ENCODE data around the gene IGIP.

Gene IGIP

DNA sequence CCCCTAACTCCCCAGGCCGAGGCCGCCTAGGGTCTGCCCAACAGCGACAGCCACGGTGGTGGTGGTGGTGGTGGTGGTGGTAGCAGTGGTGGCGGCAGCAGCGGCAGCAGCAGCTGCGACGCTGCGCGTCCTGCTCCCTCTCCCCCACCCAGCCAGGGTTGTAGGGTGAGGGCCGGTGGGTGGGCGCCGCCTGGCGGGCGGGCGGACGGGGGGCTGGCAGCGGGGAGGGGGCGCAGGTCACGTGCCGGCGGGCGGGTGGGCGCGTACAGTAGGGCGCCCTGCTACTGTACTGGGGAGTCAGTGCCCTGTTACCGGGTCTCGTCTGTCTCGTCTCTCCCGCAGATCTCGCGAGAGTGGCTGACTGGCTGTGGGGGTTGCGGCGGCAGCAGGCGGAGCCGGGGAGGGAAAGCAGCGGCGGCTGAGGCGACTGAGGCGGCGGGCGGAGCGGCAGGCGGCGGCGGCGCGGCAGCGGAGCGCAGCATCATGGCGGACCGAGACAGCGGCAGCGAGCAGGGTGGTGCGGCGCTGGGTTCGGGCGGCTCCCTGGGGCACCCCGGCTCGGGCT, 12.0 kb upstream of the IGIP start, which contains the start of gene PURA:
Gene PURA, plus strand, starts transcription at position 411 of the 565 bp plus-strand sequence. Its CDS starts 73 bp downstream, at position 484.
- peak; percentile 82; the same call in 1 of the 2 replicates for TF ChIP-seq SIN3A (IDR thresholded peaks at IDR 0.05; ENCODE audit: borderline replicate concordance, insufficient read depth, low read length)
- TF ChIP-seq TAF1 (IDR thresholded peaks at IDR 0.05; ENCODE audit: borderline replicate concordance, insufficient read depth, low read length): peak; percentile 55; the same call in 1 of the 2 replicates
- TF ChIP-seq FOXP2 (optimal IDR thresholded peaks at IDR 0.05; ENCODE audit: borderline replicate concordance, extremely low read depth, extremely low read length, insufficient read depth): no peak
- TF ChIP-seq POLR2AphosphoS5 (IDR thresholded peaks at IDR 0.05; ENCODE audit: low read depth, low read length): peak; percentile 79

DNA sequence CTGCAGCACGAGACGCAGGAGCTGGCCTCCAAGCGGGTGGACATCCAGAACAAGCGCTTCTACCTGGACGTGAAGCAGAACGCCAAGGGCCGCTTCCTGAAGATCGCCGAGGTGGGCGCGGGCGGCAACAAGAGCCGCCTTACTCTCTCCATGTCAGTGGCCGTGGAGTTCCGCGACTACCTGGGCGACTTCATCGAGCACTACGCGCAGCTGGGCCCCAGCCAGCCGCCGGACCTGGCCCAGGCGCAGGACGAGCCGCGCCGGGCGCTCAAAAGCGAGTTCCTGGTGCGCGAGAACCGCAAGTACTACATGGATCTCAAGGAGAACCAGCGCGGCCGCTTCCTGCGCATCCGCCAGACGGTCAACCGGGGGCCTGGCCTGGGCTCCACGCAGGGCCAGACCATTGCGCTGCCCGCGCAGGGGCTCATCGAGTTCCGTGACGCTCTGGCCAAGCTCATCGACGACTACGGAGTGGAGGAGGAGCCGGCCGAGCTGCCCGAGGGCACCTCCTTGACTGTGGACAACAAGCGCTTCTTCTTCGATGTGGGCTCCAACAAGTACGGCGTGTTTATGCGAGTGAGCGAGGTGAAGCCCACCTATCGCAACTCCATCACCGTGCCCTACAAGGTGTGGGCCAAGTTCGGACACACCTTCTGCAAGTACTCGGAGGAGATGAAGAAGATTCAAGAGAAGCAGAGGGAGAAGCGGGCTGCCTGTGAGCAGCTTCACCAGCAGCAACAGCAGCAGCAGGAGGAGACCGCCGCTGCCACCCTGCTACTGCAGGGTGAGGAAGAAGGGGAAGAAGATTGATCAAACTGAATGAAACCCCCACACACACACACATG, 11.2 kb upstream of the IGIP start:
- TF ChIP-seq, protein P1, sequence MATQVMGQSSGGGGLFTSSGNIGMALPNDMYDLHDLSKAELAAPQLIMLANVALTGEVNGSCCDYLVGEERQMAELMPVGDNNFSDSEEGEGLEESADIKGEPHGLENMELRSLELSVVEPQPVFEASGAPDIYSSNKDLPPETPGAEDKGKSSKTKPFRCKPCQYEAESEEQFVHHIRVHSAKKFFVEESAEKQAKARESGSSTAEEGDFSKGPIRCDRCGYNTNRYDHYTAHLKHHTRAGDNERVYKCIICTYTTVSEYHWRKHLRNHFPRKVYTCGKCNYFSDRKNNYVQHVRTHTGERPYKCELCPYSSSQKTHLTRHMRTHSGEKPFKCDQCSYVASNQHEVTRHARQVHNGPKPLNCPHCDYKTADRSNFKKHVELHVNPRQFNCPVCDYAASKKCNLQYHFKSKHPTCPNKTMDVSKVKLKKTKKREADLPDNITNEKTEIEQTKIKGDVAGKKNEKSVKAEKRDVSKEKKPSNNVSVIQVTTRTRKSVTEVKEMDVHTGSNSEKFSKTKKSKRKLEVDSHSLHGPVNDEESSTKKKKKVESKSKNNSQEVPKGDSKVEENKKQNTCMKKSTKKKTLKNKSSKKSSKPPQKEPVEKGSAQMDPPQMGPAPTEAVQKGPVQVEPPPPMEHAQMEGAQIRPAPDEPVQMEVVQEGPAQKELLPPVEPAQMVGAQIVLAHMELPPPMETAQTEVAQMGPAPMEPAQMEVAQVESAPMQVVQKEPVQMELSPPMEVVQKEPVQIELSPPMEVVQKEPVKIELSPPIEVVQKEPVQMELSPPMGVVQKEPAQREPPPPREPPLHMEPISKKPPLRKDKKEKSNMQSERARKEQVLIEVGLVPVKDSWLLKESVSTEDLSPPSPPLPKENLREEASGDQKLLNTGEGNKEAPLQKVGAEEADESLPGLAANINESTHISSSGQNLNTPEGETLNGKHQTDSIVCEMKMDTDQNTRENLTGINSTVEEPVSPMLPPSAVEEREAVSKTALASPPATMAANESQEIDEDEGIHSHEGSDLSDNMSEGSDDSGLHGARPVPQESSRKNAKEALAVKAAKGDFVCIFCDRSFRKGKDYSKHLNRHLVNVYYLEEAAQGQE (IDR thresholded peaks at IDR 0.05; ENCODE audit: insufficient read depth in 1 of 2, low read depth in 2 of 2, low read length in 2 of 2): no peak
- TF ChIP-seq TAF1 (IDR thresholded peaks at IDR 0.05; ENCODE audit: borderline replicate concordance, insufficient read depth, low read length) (no peak), POLR2AphosphoS5 (IDR thresholded peaks at IDR 0.05; ENCODE audit: low read depth, low read length) (no peak), SIN3A (IDR thresholded peaks at IDR 0.05; ENCODE audit: borderline replicate concordance, insufficient read depth, low read length) (no peak), FOXP2 (optimal IDR thresholded peaks at IDR 0.05; ENCODE audit: borderline replicate concordance, extremely low read depth, extremely low read length, insufficient read depth) (no peak)

GRCh38 chr5:140115186-140115500, 10.6 kb upstream of the IGIP start:
- TF ChIP-seq SIN3A (IDR thresholded peaks at IDR 0.05; ENCODE audit: borderline replicate concordance, insufficient read depth, low read length) (no peak), FOXP2 (optimal IDR thresholded peaks at IDR 0.05; ENCODE audit: borderline replicate concordance, extremely low read depth, extremely low read length, insufficient read depth) (no peak), TAF1 (IDR thresholded peaks at IDR 0.05; ENCODE audit: borderline replicate concordance, insufficient read depth, low read length) (no peak)

- TF ChIP-seq TAF1 (IDR thresholded peaks at IDR 0.05; ENCODE audit: borderline replicate concordance, insufficient read depth, low read length) (no peak), SIN3A (IDR thresholded peaks at IDR 0.05; ENCODE audit: borderline replicate concordance, insufficient read depth, low read length) (no peak), POLR2AphosphoS5 (IDR thresholded peaks at IDR 0.05; ENCODE audit: low read depth, low read length) (no peak), FOXP2 (optimal IDR thresholded peaks at IDR 0.05; ENCODE audit: borderline replicate concordance, extremely low read depth, extremely low read length, insufficient read depth) (no peak)
- TF ChIP-seq, protein P1 (IDR thresholded peaks at IDR 0.05; ENCODE audit: insufficient read depth in 1 of 2, low read depth in 2 of 2, low read length in 2 of 2): no peak
Measured at GRCh38 chr5:140116716-140117115, 9.0 kb upstream of the IGIP start.

GRCh38 chr5:140117523-140117922, 8.2 kb upstream of the IGIP start:
- TF ChIP-seq, protein P1 (IDR thresholded peaks at IDR 0.05; ENCODE audit: insufficient read depth in 1 of 2, low read depth in 2 of 2, low read length in 2 of 2): no peak
- no peak for TF ChIP-seq POLR2AphosphoS5 (IDR thresholded peaks at IDR 0.05; ENCODE audit: low read depth, low read length)
- TF ChIP-seq SIN3A (IDR thresholded peaks at IDR 0.05; ENCODE audit: borderline replicate concordance, insufficient read depth, low read length): no peak
- TF ChIP-seq FOXP2 (optimal IDR thresholded peaks at IDR 0.05; ENCODE audit: borderline replicate concordance, extremely low read depth, extremely low read length, insufficient read depth): no peak
- no peak for TF ChIP-seq TAF1 (IDR thresholded peaks at IDR 0.05; ENCODE audit: borderline replicate concordance, insufficient read depth, low read length)

Measured in PFSK-1 (cell line).